Activated CD8-positive, alpha-beta memory T cell treated with anti-CD3 and anti-CD28 coated beads, Interleukin-2, amount 10 ng/mL, durations not matched to agents 7 days and 5 days (primary cell): Measurements from ENCODE around the gene SIGLEC11. TPM values are rescaled to one million over a fixed set of nuclear protein-coding genes. Genes with fewer than 3 reads are reported as not detected.
A peak's percentile ranks its signal among the peaks of the same experiment; 100 is the strongest.
"Not testable (repeated sequence)": the region's sequence is repeated elsewhere in the genome, so short reads cannot be mapped to it uniquely, and the experiment has no call there.

Source experiments
- ATAC-seq: fragments of 150-1000 bp; cut with Tn5 transposase; one replicate; pipeline ENCODE4 v1.10.0; 2021; ENCODE audit warnings: moderate library complexity
- CTCF ChIA-PET: fragments of 350-600 bp; sonication (Branson Sonifier 250); formaldehyde crosslinking; loops from one replicate; lab custom pipeline; 2021; ENCODE audit warnings: antibody characterized with exemption; lab: Charles Lee
- DNase-seq: peaks from one replicate; pipeline ENCODE4 v3.0.0-alpha.2; 2020
- H3K27ac Mint-ChIP-seq: one replicate; pipeline ENCODE4 v1.8.0; 2021; ENCODE audit warnings: mild to moderate bottlenecking, mixed read lengths
- H3K27me3 Mint-ChIP-seq: one replicate; pipeline ENCODE4 v1.8.0; 2021; ENCODE audit warnings: mixed read lengths
- H3K36me3 Mint-ChIP-seq: one replicate; pipeline ENCODE4 v1.8.0; 2021; ENCODE audit warnings: mild to moderate bottlenecking, mixed read lengths
- H3K4me1 Mint-ChIP-seq: one replicate; pipeline ENCODE4 v1.8.0; 2021; ENCODE audit warnings: mixed read lengths
- H3K4me3 Mint-ChIP-seq: one replicate; pipeline ENCODE4 v1.8.0; 2021; ENCODE audit warnings: mild to moderate bottlenecking, moderate library complexity, mixed read lengths
- H3K9me3 Mint-ChIP-seq: one replicate; pipeline ENCODE4 v1.8.0; 2022; ENCODE audit warnings: low read depth, mixed read lengths
- total RNA-seq, 2 experiments: library from RNA; stranded (reverse); gene quantifications; one replicate each; pipeline ENCODE4 v1.2.3, GENCODE V29; 2021

SIGLEC11 gene
- total RNA-seq, 2 experiments from 2014 or later = not detected

DNA sequence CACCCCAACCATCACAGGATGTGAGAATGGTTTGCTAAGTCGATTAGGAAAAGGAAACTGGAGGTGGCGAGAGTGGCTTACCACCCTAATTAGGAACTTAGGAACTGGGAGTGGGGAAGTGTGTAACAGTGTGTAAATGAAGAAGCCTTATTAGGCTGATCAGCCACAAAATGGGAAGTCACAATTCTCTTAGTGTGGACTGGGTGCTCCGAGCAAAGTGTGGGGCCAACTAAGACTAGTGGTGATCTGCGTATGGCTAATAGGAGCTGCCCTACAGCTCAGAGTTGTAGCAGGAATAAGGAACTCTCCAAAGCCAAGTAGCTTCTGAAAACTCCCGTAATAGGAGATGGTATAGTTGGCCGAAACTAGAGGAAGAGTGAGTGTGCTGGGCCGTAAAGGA, 7.6 kb downstream of the SIGLEC11 start:
- peaks cover 26% of the 10 kb centered on the region for H3K27me3 Mint-ChIP-seq

DNA sequence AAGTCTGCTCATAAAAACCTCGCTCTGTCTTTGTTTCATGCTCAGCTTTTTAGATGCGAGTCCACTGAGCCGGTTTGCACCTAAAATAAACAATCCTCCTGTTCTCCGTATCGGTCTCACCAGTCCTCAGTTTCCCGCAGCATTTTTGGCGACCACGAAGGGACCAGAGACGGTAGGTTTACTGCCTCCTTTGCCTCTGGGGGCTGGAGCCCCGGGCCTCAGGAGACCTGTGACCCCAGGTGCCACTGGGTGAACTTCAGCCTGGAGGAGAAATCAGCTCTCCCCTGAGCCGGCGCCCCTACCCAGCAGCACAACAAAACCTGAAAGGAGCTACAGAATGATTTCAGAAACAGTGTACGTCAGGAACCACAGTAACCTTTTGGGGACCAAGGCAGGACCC, 8.1 kb downstream of the SIGLEC11 start:
- no peaks in the 10 kb centered on the region for H3K9me3 Mint-ChIP-seq
- CTCF ChIA-PET = interaction anchor here (1.0 kb wide), 1 partner anchor 15 kb away, joined by 5 read pairs; no protein-coding TSS in a partner anchor
- H3K27ac Mint-ChIP-seq = no peak overlapping the region
- no peak overlapping the region for H3K4me3 Mint-ChIP-seq
- peaks cover 26% of the 10 kb centered on the region for H3K27me3 Mint-ChIP-seq
- H3K4me1 Mint-ChIP-seq = peaks cover 6% of the 10 kb centered on the region
- H3K36me3 Mint-ChIP-seq = no peaks in the 10 kb centered on the region
- ATAC-seq = no peak
- DNase-seq = no peak

More for the DNA sequence above, 7.6 kb downstream of the SIGLEC11 start:
- Mint-ChIP-seq H3K4me1 (peaks cover 6% of the 10 kb centered on the region), H3K27ac (no peak overlapping the region), H3K9me3 (no peaks in the 10 kb centered on the region), H3K36me3 (no peaks in the 10 kb centered on the region), H3K4me3 (no peak overlapping the region)
- CTCF ChIA-PET = interaction anchor here (1.0 kb wide), 1 partner anchor 16 kb away, joined by 5 read pairs; no protein-coding TSS in a partner anchor
- ATAC-seq (no peak), DNase-seq (no peak)

DNA sequence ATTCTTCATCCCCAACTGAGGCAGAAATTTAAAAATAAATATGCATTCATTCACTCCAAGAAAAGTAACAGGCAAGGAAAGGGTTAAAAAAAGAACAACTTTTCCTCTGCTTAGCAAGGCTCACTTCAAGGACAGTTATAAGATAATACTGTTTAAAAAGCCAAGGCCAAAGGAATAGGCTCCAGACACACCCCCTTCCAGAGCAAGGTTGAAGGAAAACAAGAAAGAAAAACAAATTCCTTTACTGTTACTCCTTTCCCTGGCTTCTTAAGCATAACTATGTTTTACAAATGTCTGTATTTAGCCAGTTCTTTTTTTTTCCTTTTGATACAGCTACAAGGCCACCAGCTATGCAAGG, 8.5 kb downstream of the SIGLEC11 start:
- Mint-ChIP-seq H3K27ac (no peak overlapping the region), H3K4me3 (no peak overlapping the region), H3K4me1 (peaks cover 6% of the 10 kb centered on the region), H3K27me3 (peaks cover 26% of the 10 kb centered on the region), H3K36me3 (no peaks in the 10 kb centered on the region), H3K9me3 (no peaks in the 10 kb centered on the region)
- DNase-seq = no peak
- no peak for ATAC-seq
- CTCF ChIA-PET = interaction anchor here (1.0 kb wide), 1 partner anchor 15 kb away, joined by 5 read pairs; no protein-coding TSS in a partner anchor

DNA sequence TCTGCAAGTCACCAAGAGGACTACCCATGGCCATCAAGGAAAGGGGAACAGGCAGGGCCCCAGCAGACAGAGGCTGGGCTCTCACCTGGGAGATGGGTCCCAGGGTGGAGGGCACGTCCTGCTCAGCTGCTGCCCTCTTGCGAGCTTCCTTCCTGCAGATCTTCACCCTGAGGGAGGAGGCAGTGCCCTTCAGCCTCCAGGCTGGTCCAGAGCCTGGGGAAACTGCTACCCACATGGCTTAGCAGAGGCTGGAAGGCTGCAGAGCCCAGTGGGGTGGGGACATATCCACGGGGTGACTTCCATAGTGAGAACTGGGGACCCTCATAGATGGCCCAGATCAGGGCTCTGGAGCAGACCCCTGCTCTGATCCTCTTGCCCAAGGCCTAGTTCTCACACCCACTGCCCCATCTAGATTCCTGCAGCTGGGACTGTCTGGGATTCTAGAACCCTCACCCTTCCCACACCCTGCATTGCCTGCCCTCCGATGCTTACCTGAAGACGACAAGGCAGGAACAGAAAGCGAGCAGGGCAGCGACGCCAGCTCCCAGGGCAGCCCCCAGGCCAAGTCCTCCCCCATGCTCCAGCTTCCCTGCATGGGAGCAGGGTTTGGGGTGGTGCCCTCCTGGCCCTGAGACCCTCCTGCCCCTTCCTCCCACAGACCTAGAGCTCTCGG, 9.0 kb downstream of the SIGLEC11 start:
- H3K27me3 Mint-ChIP-seq = peaks cover 26% of the 10 kb centered on the region
- no peaks in the 10 kb centered on the region for H3K9me3 Mint-ChIP-seq
- H3K27ac Mint-ChIP-seq = no peak overlapping the region
- peaks cover 6% of the 10 kb centered on the region for H3K4me1 Mint-ChIP-seq
- no peak overlapping the region for H3K4me3 Mint-ChIP-seq
- ATAC-seq (no peak), DNase-seq (no peak)
- CTCF ChIA-PET = interaction anchor here (1.0 to 1.6 kb wide), 2 partner anchors 11 to 19 kb away, joined by 3 to 4 read pairs; no protein-coding TSS in a partner anchor
- H3K36me3 Mint-ChIP-seq = no peaks in the 10 kb centered on the region

DNA sequence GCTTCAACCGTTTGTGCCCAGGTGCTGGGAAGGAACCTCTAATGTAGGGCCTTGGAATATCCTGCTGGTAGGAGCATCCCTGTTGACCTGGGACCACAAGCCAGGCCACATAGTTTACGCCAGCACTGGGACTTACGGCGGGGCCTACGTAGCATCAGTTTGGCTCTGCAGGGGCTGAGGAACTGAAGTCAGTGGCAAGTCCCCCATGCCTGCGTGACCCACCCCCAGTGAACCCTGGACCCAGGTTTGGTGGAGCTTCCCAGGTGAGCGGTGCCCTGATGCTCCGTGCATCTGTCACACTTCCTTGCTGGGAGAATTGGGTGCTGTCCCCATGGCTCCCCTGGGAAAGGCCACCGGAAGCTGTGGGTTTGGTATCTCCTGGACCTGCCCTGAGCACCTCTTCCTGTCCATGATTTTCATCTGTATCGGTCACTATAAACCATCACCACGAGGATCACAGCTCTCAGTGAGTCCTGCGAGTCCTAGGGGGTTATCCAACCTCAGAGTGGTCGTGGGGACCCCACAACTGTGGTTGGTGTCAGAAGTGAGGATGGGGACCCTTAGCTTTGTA, 9.9 kb downstream of the SIGLEC11 start:
- Mint-ChIP-seq H3K27ac (no peak overlapping the region), H3K4me1 (peaks cover 6% of the 10 kb centered on the region), H3K4me3 (no peak overlapping the region), H3K9me3 (no peaks in the 10 kb centered on the region), H3K36me3 (no peaks in the 10 kb centered on the region), H3K27me3 (peaks cover 26% of the 10 kb centered on the region)
- DNase-seq = no peak
- ATAC-seq = no peak
- CTCF ChIA-PET = interaction anchor here (1.0 to 2.5 kb wide), 4 partner anchors 10 to 185 kb away, joined by 3 to 9 read pairs (median 6); no protein-coding TSS in a partner anchor

DNA sequence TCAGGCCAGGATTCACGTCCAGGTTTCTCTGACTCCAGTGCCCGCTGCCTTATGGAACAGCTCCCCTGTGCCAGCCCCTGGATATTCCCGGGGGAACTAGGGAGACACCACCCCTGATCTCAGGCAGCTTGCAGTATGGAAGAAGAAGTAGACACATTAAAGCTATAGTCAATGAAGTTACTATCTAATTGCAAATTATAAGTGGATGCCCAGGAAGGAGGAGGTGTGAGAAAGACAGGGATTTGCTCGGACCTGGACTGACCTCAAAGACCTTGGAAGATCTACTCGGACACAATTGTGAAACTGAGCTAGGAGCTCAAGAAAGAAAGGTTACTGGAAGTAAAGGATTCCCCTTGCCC, 10.4 kb downstream of the SIGLEC11 start:
- H3K27me3 Mint-ChIP-seq = peaks cover 26% of the 10 kb centered on the region
- no peak overlapping the region for H3K4me3 Mint-ChIP-seq
- CTCF ChIA-PET = interaction anchor here (1.2 to 2.5 kb wide), 3 partner anchors 13 to 185 kb away, joined by 4 to 9 read pairs (median 7); no protein-coding TSS in a partner anchor

DNA sequence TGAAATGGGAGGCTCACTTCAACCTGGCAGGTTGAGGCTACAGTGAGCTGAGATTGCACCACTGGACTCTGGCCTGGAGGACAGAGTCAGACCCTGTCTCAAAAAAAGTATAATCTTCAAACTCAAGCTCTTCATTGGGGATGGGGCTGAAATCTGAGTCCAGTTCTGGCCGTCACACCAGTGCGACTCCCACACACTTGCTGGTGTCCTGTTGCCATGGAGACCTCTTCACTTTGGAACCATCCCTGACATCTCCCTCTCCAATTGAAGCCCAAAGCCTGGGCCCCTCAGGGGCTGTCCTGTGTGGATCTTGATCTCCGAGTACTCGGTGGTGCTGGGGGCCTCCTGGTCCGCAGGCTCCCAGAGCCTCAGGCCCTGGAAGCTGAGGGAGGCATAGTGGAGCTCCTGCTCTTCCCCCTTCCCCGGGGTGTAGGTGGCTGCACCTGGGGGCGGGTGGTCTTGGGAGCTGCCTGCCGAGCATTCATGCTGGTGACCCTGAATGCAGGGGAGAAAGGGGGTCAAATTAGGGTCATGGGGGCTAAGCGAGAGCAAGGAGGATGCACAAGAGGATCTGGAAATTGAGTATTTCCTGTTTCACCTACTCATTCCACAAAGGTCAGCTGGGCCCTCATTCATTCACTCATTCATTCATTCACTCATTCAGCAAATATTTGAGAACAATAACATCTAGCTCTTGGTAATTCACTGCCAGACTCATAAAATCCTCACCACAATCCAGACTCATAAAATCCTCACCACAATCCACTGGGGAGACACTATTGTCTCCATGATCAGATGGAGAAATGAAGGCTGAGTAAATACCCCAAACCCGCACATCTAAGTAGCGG, 11.0 kb downstream of the SIGLEC11 start:
- CTCF ChIA-PET = interaction anchor here (1.2 to 2.5 kb wide), 2 partner anchors 12 to 186 kb away, joined by 7 to 9 read pairs; no protein-coding TSS in a partner anchor
- Mint-ChIP-seq H3K36me3 (no peaks in the 10 kb centered on the region), H3K9me3 (no peaks in the 10 kb centered on the region), H3K4me3 (no peak overlapping the region), H3K4me1 (peaks cover 6% of the 10 kb centered on the region), H3K27ac (no peak overlapping the region), H3K27me3 (peaks cover 26% of the 10 kb centered on the region)
- ATAC-seq (no peak), DNase-seq (no peak)

More for the DNA sequence above, 10.4 kb downstream of the SIGLEC11 start:
- no peak overlapping the region for H3K27ac Mint-ChIP-seq
- H3K9me3 Mint-ChIP-seq = no peaks in the 10 kb centered on the region
- ATAC-seq (no peak), DNase-seq (no peak)
- no peaks in the 10 kb centered on the region for H3K36me3 Mint-ChIP-seq
- H3K4me1 Mint-ChIP-seq = peaks cover 6% of the 10 kb centered on the region

DNA sequence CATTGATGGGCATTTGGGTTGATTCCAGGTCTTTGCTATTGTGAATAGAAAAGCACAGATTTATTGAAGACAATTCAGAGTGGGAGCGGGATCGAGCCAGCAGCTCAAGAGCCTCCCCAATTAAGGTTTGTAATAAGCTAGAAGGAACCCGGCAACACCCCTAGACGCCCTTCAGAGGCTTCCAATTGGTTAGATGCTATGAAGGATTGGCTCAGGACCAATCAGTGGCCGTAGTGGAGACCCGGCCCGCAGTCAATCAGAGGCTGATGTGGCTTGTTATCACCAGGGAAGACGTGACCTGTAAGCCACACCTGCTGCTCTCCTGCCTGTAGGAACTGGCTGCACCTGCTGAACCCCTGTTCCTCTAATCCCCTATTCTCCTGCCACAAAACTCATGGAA, 14.6 kb downstream of the SIGLEC11 start:
- peaks cover 8% of the 10 kb centered on the region for H3K4me1 Mint-ChIP-seq
- peaks cover 2% of the 10 kb centered on the region for H3K9me3 Mint-ChIP-seq
- H3K4me3 Mint-ChIP-seq = no peak overlapping the region
- DNase-seq = no peak
- peaks cover 30% of the 10 kb centered on the region for H3K27me3 Mint-ChIP-seq
- CTCF ChIA-PET = no interaction called here
- ATAC-seq = no peak
- no peaks in the 10 kb centered on the region for H3K36me3 Mint-ChIP-seq
- no peak overlapping the region for H3K27ac Mint-ChIP-seq

DNA sequence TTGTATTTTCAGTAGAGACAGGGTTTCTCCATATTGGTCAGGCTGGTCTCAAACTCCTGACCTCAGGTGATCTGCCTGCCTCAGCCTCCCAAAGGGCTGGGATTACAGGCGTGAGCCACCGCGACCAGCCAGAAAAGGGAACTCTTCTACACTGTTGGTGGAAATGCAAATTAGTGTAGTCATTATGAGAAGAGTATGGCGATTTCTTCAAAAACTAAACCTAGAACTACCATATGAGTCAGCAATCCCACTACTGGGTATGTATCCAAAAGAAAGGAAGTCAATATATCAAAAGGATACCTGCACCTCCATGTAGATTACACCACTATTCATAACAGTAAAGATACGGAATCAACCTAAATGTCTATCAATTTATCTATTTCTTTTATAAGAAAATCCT, 16.4 kb downstream of the SIGLEC11 start:
- H3K27ac Mint-ChIP-seq, CTCF ChIA-PET, H3K4me3 Mint-ChIP-seq, DNase-seq, H3K36me3 Mint-ChIP-seq, H3K9me3 Mint-ChIP-seq, ATAC-seq: not testable (repeated sequence)
- Mint-ChIP-seq H3K27me3 (peaks cover 32% of the 10 kb centered on the region), H3K4me1 (peaks cover 18% of the 10 kb centered on the region)

DNA sequence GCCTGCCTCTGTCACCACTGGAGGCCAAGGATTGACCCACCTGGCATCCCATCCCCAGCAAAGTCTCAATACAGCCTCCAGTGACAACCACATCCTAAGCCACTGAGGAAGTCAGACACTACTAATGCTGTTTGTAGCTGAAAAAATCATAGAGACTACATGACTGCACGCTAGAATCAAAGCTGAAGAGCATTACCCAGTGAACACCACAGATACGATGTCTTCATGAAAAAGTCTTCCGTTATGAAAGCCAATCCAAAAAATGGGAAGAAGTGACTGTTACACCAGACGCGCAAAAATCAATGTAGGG, 20.5 kb downstream of the SIGLEC11 start:
- DNase-seq = no peak
- CTCF ChIA-PET = interaction anchor here (1.1 kb wide), 1 partner anchor 11 kb away, joined by 3 read pairs; no protein-coding TSS in a partner anchor
- no peaks in the 10 kb centered on the region for H3K36me3 Mint-ChIP-seq
- H3K4me3 Mint-ChIP-seq = no peak overlapping the region
- no peak overlapping the region for H3K27ac Mint-ChIP-seq
- ATAC-seq = peak; percentile 44
- H3K9me3 Mint-ChIP-seq = peaks cover 2% of the 10 kb centered on the region
- H3K27me3 Mint-ChIP-seq = peaks cover 41% of the 10 kb centered on the region
- H3K4me1 Mint-ChIP-seq = peaks cover 18% of the 10 kb centered on the region

DNA sequence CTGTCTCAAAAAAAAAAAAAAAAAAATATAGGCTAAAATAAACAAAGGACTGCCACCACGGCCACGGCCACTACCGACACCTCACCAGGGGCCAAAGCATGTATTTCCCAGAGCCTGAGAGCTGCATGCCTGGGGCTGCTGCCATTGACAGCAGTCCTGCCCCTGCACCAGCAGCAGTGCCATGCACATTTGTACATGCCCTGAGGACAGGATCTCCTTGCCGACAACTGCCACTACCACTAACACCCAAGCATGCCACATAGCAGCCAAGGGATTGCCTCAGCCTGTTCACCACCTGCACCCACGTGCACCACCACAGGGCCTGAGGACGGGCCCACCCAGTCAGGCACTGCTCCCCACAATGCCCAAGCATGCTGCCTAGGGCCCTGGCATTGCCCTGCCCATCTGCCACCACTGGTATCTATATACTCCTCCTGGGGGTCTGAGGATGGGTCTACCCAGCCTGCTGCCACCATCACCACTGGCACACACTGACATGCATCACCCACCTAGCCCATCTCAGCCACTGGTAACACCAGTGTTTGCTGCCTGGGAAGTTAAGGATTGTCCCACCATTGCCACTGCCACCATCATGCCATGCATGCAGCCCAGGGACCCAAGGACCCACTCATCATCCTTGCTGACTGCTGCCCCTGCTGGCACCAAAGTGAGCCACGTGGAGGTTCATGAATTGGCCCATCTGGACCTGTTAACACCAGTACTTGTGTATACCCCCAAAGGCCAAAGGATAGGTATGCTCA, 21.1 kb downstream of the SIGLEC11 start:
- no peaks in the 10 kb centered on the region for H3K36me3 Mint-ChIP-seq
- H3K27me3 Mint-ChIP-seq = peaks cover 37% of the 10 kb centered on the region
- CTCF ChIA-PET = interaction anchor here (1.1 to 2.8 kb wide), 4 partner anchors 11 to 196 kb away, joined by 3 to 11 read pairs (median 6); no protein-coding TSS in a partner anchor
- peaks cover 18% of the 10 kb centered on the region for H3K4me1 Mint-ChIP-seq
- H3K9me3 Mint-ChIP-seq = peaks cover 2% of the 10 kb centered on the region
- H3K4me3 Mint-ChIP-seq = no peak overlapping the region
- DNase-seq = no peak
- H3K27ac Mint-ChIP-seq = no peak overlapping the region
- peak; percentile 35 for ATAC-seq

DNA sequence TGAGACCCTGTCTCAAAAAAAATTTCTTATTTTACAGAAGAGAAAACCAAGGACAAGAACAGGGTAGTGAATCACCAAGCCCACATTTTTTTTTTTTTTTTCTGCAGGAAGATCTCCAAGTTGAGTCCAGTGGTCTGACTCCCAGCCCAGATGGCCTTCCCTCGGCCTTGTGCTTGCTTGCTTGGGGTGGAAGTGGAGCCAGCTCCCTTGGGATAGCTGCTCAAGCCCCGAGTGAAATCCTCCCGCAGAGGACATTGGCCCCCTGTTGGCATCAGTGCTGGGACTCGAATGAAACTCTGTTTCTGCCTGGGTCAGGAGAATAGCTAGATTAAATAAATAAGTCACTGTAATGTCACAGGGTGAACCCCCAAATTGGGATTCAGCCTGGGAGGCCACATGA, 22.3 kb downstream of the SIGLEC11 start:
- CTCF ChIA-PET = interaction anchor here (1.0 to 2.8 kb wide), 7 partner anchors 10 to 197 kb away, joined by 3 to 22 read pairs (median 9); partner anchors contain the start of gene VRK3
- no peaks in the 10 kb centered on the region for H3K9me3 Mint-ChIP-seq
- H3K4me3 Mint-ChIP-seq = no peak overlapping the region
- no peak overlapping the region for H3K27ac Mint-ChIP-seq
- DNase-seq (no peak), ATAC-seq (no peak)
- peaks cover 13% of the 10 kb centered on the region for H3K4me1 Mint-ChIP-seq
- H3K27me3 Mint-ChIP-seq = peaks cover 33% of the 10 kb centered on the region
- no peaks in the 10 kb centered on the region for H3K36me3 Mint-ChIP-seq
